GM12878 (cell line): ENCODE measurements around the gene FAM186B. TPM values are rescaled to one million over a fixed set of nuclear protein-coding genes. Genes with fewer than 3 reads are reported as not detected.
A peak's percentile ranks its signal among the peaks of the same experiment; 100 is the strongest.

ENCODE experiments used
- BHLHE40 ChIP-seq, 2 experiments: fragments of 450-650 bp in 1 of 2; IDR thresholded peaks; 2 replicates each; pipeline ENCODE4 v1.6.1; 2011 to 2017; ENCODE audit warnings: low read depth in 2 of 2, borderline replicate concordance in 1 of 2, improper control_type of control experiment in 1 of 2, low read length in 1 of 2, mild to moderate bottlenecking in 1 of 2
- CBX5 ChIP-seq: sonication (generic); IDR thresholded peaks from 2 replicates; pipeline ENCODE4 v1.6.1; 2016; ENCODE audit warnings: low read depth, moderate library complexity, mild to moderate bottlenecking, inconsistent platforms
- CHD1 ChIP-seq: IDR thresholded peaks from 2 replicates; pipeline ENCODE4 v1.6.1; 2012; ENCODE audit warnings: low read depth, low read length, improper control_type of control experiment
- EED ChIP-seq: sonication (generic); IDR thresholded peaks from 2 replicates; pipeline ENCODE4 v1.6.1; 2016; ENCODE audit warnings: antibody characterized with exemption, low read depth
- ESRRA ChIP-seq: IDR thresholded peaks from 2 replicates; pipeline ENCODE4 v1.6.1; 2012; ENCODE audit warnings: mild to moderate bottlenecking, low read length, improper control_type of control experiment
- GABPA ChIP-seq: IDR thresholded peaks from 2 replicates; pipeline ENCODE4 v1.6.1; 2014; ENCODE audit warnings: antibody characterized with exemption, low read depth, mild to moderate bottlenecking, inconsistent platforms
- JUNB ChIP-seq: IDR thresholded peaks from 2 replicates; pipeline ENCODE4 v1.6.1; 2016; ENCODE audit warnings: antibody characterized with exemption, mild to moderate bottlenecking
- NR2C2 ChIP-seq: IDR thresholded peaks from 2 replicates; pipeline ENCODE4 v1.6.1; 2011; ENCODE audit warnings: borderline replicate concordance, low read depth; ENCODE audit not compliant: control insufficient read depth, insufficient read length
- RAD51 ChIP-seq: fragments of 450-650 bp; IDR thresholded peaks from 2 replicates; pipeline ENCODE4 v1.6.1; 2016; ENCODE audit warnings: moderate library complexity, mild to moderate bottlenecking, inconsistent platforms
- RUNX3 ChIP-seq: IDR thresholded peaks from 2 replicates; pipeline ENCODE4 v1.6.1; 2012; ENCODE audit warnings: low read length, inconsistent platforms
- SMAD1 ChIP-seq: fragments of 450-650 bp; IDR thresholded peaks from 2 replicates; pipeline ENCODE4 v1.6.1; 2018; ENCODE audit warnings: mild to moderate bottlenecking, low read depth; ENCODE audit not compliant: partially characterized antibody
- SRF ChIP-seq, 2 experiments: IDR thresholded peaks; 2 replicates each; pipeline ENCODE4 v1.6.1; 2011; ENCODE audit warnings: low read depth in 2 of 2, low read length in 2 of 2, mild to moderate bottlenecking in 1 of 2, moderate library complexity in 1 of 2
- TARDBP ChIP-seq: IDR thresholded peaks from 2 replicates; pipeline ENCODE4 v1.6.1; 2016; ENCODE audit warnings: borderline replicate concordance
- ZSCAN29 ChIP-seq: fragments of 450-650 bp; IDR thresholded peaks from 2 replicates; pipeline ENCODE4 v1.6.1; 2017; ENCODE audit warnings: mild to moderate bottlenecking, moderate library complexity
- ZZZ3 ChIP-seq: IDR thresholded peaks from 2 replicates; pipeline ENCODE4 v1.6.1; 2011; ENCODE audit warnings: low read depth; ENCODE audit not compliant: control insufficient read depth, insufficient read length
- polyA plus RNA-seq, 11 experiments: library from polyadenylated mRNA; depleted of rRNA in 4 of 11; unstranded in 6 of 11; stranded (reverse) in 5 of 11; fragments of >200 nt; fragmentation: Nextera tagmentation in 4 of 11; fragmentation: Illumina TruSeq in 1 of 11; extraction: Ambion mirVana in 4 of 11; extraction: Trizol in 1 of 11; gene quantifications; 1 replicate in 1 of 11; 2 replicates in 10 of 11; pipeline versions ENCODE4 v1.2.1 to v1.2.3, GENCODE V29; 2011 to 2016; ENCODE audit warnings: inconsistent platforms in 2 of 11, missing spikeins in 2 of 11, low read depth in 1 of 11
- total RNA-seq, 4 experiments: library from RNA; depleted of rRNA in 3 of 4; stranded (reverse); fragments of >200 nt in 3 of 4; fragmentation: Illumina TruSeq in 1 of 4; extraction: Trizol in 1 of 4; gene quantifications; 2 replicates each; pipeline versions ENCODE4 v1.2.1 to v1.2.3, GENCODE V29; 2013 to 2021
- TF ChIP-seq, protein P1 (sequence below): IDR thresholded peaks from 2 replicates; pipeline ENCODE4 v1.6.1; 2012; ENCODE audit warnings: improper control_type of control experiment, low read depth, low read length; ENCODE audit not compliant: insufficient replicate concordance
- TF ChIP-seq, protein P2 (sequence below): fragments of 450-650 bp; IDR thresholded peaks from 2 replicates; pipeline ENCODE4 v1.6.1; 2016; ENCODE audit warnings: mild to moderate bottlenecking
- TF ChIP-seq, protein P3 (sequence below): fragments of 450-650 bp; IDR thresholded peaks from 2 replicates; pipeline ENCODE4 v1.6.1; 2018; ENCODE audit warnings: mild to moderate bottlenecking, low read depth, moderate library complexity; ENCODE audit not compliant: partially characterized antibody
- TF ChIP-seq, protein P4 (sequence below): fragments of 450-650 bp; IDR thresholded peaks from 2 replicates; pipeline ENCODE4 v1.6.1; 2017; ENCODE audit warnings: mild to moderate bottlenecking, low read depth, inconsistent platforms; ENCODE audit not compliant: poor library complexity, severe bottlenecking

The FAM186B gene
- total and polyA plus RNA-seq, 10 of the 15 experiments (the other 5 are each of a cell fraction or from before 2014, with no cell fraction given): 0.13 to 0.79 (median 0.51) TPM

DNA sequence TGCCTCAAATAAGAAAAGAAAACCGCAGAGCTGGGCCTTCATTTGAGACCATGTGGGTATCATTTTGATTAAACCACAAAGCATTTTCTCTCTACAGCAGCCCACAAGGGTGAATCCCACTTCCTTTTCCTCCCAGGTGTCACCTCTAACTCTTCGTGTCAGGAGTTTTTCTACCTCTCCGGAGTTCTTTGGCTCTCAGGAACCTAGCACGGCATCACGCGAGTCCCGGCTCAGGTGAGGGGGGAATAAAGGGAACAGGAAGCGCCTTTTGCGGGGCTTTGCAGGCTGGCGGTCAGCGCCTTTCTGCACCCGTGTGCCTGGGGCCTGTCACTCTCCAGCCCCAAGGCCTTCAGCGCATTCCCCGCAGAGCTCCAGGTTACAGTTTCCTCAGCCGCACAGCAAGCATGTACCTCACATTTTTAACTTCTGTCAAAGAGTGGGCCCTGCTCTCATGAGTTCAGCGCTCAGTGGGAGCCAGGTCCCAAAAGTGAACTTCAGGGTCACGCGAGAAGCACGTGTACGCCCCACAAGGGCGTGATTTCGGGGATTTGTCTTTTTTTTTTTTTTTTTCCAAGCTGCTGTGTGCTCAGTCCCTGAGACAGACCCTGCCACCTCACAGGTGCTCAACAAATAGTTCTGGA lies 17.2 kb upstream of the FAM186B start (continued):
- peak; percentile 54; the same call in 1 of the 2 replicates for TF ChIP-seq EED
- no peak for TF ChIP-seq CHD1
- peak; percentile 19; the same call in 1 of the 2 replicates for TF ChIP-seq JUNB
- TF ChIP-seq RUNX3: peak; percentile 98
- TF ChIP-seq CBX5: 0 out of 2 replicates have a peak, but pooled peaks have one; percentile 18
- TF ChIP-seq, protein P1, sequence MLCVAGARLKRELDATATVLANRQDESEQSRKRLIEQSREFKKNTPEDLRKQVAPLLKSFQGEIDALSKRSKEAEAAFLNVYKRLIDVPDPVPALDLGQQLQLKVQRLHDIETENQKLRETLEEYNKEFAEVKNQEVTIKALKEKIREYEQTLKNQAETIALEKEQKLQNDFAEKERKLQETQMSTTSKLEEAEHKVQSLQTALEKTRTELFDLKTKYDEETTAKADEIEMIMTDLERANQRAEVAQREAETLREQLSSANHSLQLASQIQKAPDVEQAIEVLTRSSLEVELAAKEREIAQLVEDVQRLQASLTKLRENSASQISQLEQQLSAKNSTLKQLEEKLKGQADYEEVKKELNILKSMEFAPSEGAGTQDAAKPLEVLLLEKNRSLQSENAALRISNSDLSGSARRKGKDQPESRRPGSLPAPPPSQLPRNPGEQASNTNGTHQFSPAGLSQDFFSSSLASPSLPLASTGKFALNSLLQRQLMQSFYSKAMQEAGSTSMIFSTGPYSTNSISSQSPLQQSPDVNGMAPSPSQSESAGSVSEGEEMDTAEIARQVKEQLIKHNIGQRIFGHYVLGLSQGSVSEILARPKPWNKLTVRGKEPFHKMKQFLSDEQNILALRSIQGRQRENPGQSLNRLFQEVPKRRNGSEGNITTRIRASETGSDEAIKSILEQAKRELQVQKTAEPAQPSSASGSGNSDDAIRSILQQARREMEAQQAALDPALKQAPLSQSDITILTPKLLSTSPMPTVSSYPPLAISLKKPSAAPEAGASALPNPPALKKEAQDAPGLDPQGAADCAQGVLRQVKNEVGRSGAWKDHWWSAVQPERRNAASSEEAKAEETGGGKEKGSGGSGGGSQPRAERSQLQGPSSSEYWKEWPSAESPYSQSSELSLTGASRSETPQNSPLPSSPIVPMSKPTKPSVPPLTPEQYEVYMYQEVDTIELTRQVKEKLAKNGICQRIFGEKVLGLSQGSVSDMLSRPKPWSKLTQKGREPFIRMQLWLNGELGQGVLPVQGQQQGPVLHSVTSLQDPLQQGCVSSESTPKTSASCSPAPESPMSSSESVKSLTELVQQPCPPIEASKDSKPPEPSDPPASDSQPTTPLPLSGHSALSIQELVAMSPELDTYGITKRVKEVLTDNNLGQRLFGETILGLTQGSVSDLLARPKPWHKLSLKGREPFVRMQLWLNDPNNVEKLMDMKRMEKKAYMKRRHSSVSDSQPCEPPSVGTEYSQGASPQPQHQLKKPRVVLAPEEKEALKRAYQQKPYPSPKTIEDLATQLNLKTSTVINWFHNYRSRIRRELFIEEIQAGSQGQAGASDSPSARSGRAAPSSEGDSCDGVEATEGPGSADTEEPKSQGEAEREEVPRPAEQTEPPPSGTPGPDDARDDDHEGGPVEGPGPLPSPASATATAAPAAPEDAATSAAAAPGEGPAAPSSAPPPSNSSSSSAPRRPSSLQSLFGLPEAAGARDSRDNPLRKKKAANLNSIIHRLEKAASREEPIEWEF: no peak
- no peak for TF ChIP-seq ESRRA
- TF ChIP-seq ZZZ3: no peak
- no peak for TF ChIP-seq TARDBP
- no peak for TF ChIP-seq ZSCAN29
- TF ChIP-seq, protein P2, sequence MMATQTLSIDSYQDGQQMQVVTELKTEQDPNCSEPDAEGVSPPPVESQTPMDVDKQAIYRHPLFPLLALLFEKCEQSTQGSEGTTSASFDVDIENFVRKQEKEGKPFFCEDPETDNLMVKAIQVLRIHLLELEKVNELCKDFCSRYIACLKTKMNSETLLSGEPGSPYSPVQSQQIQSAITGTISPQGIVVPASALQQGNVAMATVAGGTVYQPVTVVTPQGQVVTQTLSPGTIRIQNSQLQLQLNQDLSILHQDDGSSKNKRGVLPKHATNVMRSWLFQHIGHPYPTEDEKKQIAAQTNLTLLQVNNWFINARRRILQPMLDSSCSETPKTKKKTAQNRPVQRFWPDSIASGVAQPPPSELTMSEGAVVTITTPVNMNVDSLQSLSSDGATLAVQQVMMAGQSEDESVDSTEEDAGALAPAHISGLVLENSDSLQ: no peak
- TF ChIP-seq SMAD1: no peak
- TF ChIP-seq, protein P3, sequence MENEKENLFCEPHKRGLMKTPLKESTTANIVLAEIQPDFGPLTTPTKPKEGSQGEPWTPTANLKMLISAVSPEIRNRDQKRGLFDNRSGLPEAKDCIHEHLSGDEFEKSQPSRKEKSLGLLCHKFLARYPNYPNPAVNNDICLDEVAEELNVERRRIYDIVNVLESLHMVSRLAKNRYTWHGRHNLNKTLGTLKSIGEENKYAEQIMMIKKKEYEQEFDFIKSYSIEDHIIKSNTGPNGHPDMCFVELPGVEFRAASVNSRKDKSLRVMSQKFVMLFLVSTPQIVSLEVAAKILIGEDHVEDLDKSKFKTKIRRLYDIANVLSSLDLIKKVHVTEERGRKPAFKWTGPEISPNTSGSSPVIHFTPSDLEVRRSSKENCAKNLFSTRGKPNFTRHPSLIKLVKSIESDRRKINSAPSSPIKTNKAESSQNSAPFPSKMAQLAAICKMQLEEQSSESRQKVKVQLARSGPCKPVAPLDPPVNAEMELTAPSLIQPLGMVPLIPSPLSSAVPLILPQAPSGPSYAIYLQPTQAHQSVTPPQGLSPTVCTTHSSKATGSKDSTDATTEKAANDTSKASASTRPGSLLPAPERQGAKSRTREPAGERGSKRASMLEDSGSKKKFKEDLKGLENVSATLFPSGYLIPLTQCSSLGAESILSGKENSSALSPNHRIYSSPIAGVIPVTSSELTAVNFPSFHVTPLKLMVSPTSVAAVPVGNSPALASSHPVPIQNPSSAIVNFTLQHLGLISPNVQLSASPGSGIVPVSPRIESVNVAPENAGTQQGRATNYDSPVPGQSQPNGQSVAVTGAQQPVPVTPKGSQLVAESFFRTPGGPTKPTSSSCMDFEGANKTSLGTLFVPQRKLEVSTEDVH: no peak
- TF ChIP-seq, protein P4, sequence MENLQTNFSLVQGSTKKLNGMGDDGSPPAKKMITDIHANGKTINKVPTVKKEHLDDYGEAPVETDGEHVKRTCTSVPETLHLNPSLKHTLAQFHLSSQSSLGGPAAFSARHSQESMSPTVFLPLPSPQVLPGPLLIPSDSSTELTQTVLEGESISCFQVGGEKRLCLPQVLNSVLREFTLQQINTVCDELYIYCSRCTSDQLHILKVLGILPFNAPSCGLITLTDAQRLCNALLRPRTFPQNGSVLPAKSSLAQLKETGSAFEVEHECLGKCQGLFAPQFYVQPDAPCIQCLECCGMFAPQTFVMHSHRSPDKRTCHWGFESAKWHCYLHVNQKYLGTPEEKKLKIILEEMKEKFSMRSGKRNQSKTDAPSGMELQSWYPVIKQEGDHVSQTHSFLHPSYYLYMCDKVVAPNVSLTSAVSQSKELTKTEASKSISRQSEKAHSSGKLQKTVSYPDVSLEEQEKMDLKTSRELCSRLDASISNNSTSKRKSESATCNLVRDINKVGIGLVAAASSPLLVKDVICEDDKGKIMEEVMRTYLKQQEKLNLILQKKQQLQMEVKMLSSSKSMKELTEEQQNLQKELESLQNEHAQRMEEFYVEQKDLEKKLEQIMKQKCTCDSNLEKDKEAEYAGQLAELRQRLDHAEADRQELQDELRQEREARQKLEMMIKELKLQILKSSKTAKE: peak; percentile 27
- TF ChIP-seq RAD51: no peak
- TF ChIP-seq NR2C2: no peak
- peak; percentile 75 to 88 for TF ChIP-seq BHLHE40 (IDR thresholded peaks at IDR 0.05; ENCODE audit: borderline replicate concordance in 1 of 2, low read depth in 2 of 2, low read length in 1 of 2)
- peak in 1 of 2 experiments; percentile 11; a peak in 1 of 4 replicates for TF ChIP-seq SRF (IDR thresholded peaks at IDR 0.05; ENCODE audit: low read depth in 2 of 2, low read length in 2 of 2)
- 0 out of 2 replicates have a peak, but pooled peaks have one; percentile 35 for TF ChIP-seq GABPA
